H9 (cell line): ENCODE results near the gene CERS1. TPM values are rescaled to one million over a fixed set of nuclear protein-coding genes. Genes with fewer than 3 reads are reported as not detected.

Source experiments
- DNase-seq: peaks from one replicate; pipeline ENCODE4 v3.0.0-alpha.2; 2017
- H2AFZ ChIP-seq: one replicate; pipeline ENCODE4 v1.6.1; 2013; ENCODE audit warnings: mild to moderate bottlenecking, low read length, control low read depth, moderate library complexity
- H2AK5ac ChIP-seq: 2 replicates; pipeline ENCODE4 v1.6.1; 2013; ENCODE audit warnings: low read length, control low read depth, mixed read lengths; ENCODE audit not compliant: insufficient read length
- H2BK120ac ChIP-seq: one replicate; pipeline ENCODE4 v1.6.1; 2013; ENCODE audit warnings: low read depth, mild to moderate bottlenecking, low read length, control low read depth, inconsistent platforms; ENCODE audit not compliant: poor library complexity, severe bottlenecking
- H2BK12ac ChIP-seq: 2 replicates; pipeline ENCODE4 v1.6.1; 2013; ENCODE audit warnings: low read length, control low read depth, mixed read lengths, low read depth; ENCODE audit not compliant: insufficient read length
- H2BK15ac ChIP-seq: 2 replicates; pipeline ENCODE4 v1.6.1; 2013; ENCODE audit warnings: low read depth, low read length, control low read depth
- H2BK20ac ChIP-seq: one replicate; pipeline ENCODE4 v1.6.1; 2013; ENCODE audit warnings: low read depth, mild to moderate bottlenecking, low read length, control low read depth, inconsistent platforms; ENCODE audit not compliant: poor library complexity, severe bottlenecking
- H2BK5ac ChIP-seq: 2 replicates; pipeline ENCODE4 v1.6.1; 2013; ENCODE audit warnings: low read length, control low read depth, mixed read lengths; ENCODE audit not compliant: insufficient read length
- H3K14ac ChIP-seq: 2 replicates; pipeline ENCODE4 v1.6.1; 2013; ENCODE audit warnings: low read length, control low read depth; ENCODE audit not compliant: insufficient read depth
- H3K18ac ChIP-seq: 2 replicates; pipeline ENCODE4 v1.6.1; 2013; ENCODE audit warnings: low read depth, mild to moderate bottlenecking, mixed read lengths, low read length, control low read depth; ENCODE audit not compliant: insufficient read length
- H3K23ac ChIP-seq: 2 replicates; pipeline ENCODE4 v1.6.1; 2013; ENCODE audit warnings: low read length, control low read depth, mixed read lengths, low read depth; ENCODE audit not compliant: insufficient read length
- H3K23me2 ChIP-seq: 2 replicates; pipeline ENCODE4 v1.6.1; 2013; ENCODE audit warnings: low read depth, mild to moderate bottlenecking, mixed read lengths, low read length, control low read depth; ENCODE audit not compliant: insufficient read length, poor library complexity, severe bottlenecking
- H3K27ac ChIP-seq: 2 replicates; pipeline ENCODE4 v1.5.1; 2013; ENCODE audit warnings: low read length, control low read depth, mixed read lengths, low read depth; ENCODE audit not compliant: insufficient read length
- H3K27me3 ChIP-seq: 2 replicates; pipeline ENCODE4 v1.6.1; 2013; ENCODE audit warnings: low read length, control low read depth, inconsistent platforms; ENCODE audit not compliant: insufficient read depth
- H3K4ac ChIP-seq: 2 replicates; pipeline ENCODE4 v1.6.1; 2013; ENCODE audit warnings: low read depth, mild to moderate bottlenecking, control low read depth, inconsistent platforms, low read length, moderate library complexity
- H3K4me1 ChIP-seq: 2 replicates; pipeline ENCODE4 v1.6.1; 2013; ENCODE audit warnings: low read length, control low read depth, inconsistent platforms; ENCODE audit not compliant: insufficient read depth
- H3K4me2 ChIP-seq: 2 replicates; pipeline ENCODE4 v1.6.1; 2013; ENCODE audit warnings: low read length, control low read depth, mixed read lengths; ENCODE audit not compliant: insufficient read length, insufficient read depth
- H3K56ac ChIP-seq: 2 replicates; pipeline ENCODE4 v1.6.1; 2013; ENCODE audit warnings: low read depth, mild to moderate bottlenecking, mixed read lengths, low read length, control low read depth; ENCODE audit not compliant: insufficient read length
- H3K79me1 ChIP-seq: 2 replicates; pipeline ENCODE4 v1.6.1; 2013; ENCODE audit warnings: low read depth, mild to moderate bottlenecking, moderate library complexity, low read length, control low read depth, inconsistent platforms; ENCODE audit not compliant: insufficient read depth, poor library complexity, severe bottlenecking
- H3K79me2 ChIP-seq: 2 replicates; pipeline ENCODE4 v1.6.1; 2013; ENCODE audit warnings: low read length, control low read depth, inconsistent platforms; ENCODE audit not compliant: insufficient read depth
- H3K9ac ChIP-seq: 2 replicates; pipeline ENCODE4 v1.6.1; 2013; ENCODE audit warnings: low read length, control low read depth, mixed read lengths; ENCODE audit not compliant: insufficient read length; ENCODE audit errors: extremely low read depth
- H3K9me3 ChIP-seq: one replicate; pipeline ENCODE4 v1.6.1; 2013; ENCODE audit warnings: low read depth, low read length, inconsistent platforms; ENCODE audit not compliant: control insufficient read depth
- H3T11ph ChIP-seq: one replicate; pipeline ENCODE4 v1.6.1; 2013; ENCODE audit warnings: mild to moderate bottlenecking, low read length, control low read depth, inconsistent platforms
- H4K20me1 ChIP-seq: one replicate; pipeline ENCODE4 v1.6.1; 2013; ENCODE audit not compliant: control insufficient read depth, insufficient read length, insufficient read depth
- H4K5ac ChIP-seq: 2 replicates; pipeline ENCODE4 v1.6.1; 2013; ENCODE audit warnings: low read depth, mild to moderate bottlenecking, mixed read lengths, low read length, control low read depth; ENCODE audit not compliant: insufficient read length
- H4K8ac ChIP-seq: replicated peaks from 2 replicates; pipeline ENCODE4 v1.6.1; 2013; ENCODE audit warnings: low read length, control low read depth, mixed read lengths, low read depth; ENCODE audit not compliant: insufficient read length
- H4K91ac ChIP-seq: 2 replicates; pipeline ENCODE4 v1.6.1; 2013; ENCODE audit warnings: low read depth, mild to moderate bottlenecking, moderate library complexity, mixed read lengths, low read length, control low read depth; ENCODE audit not compliant: insufficient read length
- H3K27ac Mint-ChIP-seq, 3 experiments: 2 replicates in 2 of 3; 3 replicates in 1 of 3; pipeline ENCODE4 v1.8.0; 2020 to 2021; ENCODE audit warnings: mixed read lengths in 3 of 3, mild to moderate bottlenecking in 1 of 3, moderate library complexity in 1 of 3
- H3K27me3 Mint-ChIP-seq: 2 replicates; pipeline ENCODE4 v1.8.0; 2021; ENCODE audit warnings: low read depth, mild to moderate bottlenecking, moderate library complexity, mixed read lengths
- H3K36me3 Mint-ChIP-seq, 3 experiments: 2 replicates in 2 of 3; 3 replicates in 1 of 3; pipeline ENCODE4 v1.8.0; 2020 to 2021; ENCODE audit warnings: low read depth in 3 of 3, mixed read lengths in 3 of 3; ENCODE audit not compliant: insufficient read depth in 1 of 3
- H3K4me1 Mint-ChIP-seq, 2 experiments: 2 replicates each; pipeline ENCODE4 v1.8.0; 2020; ENCODE audit warnings: mixed read lengths in 2 of 2
- H3K4me3 Mint-ChIP-seq, 2 experiments: 2 replicates in 1 of 2; 3 replicates in 1 of 2; pipeline ENCODE4 v1.8.0; 2020 to 2021; ENCODE audit warnings: mild to moderate bottlenecking in 2 of 2, mixed read lengths in 2 of 2, moderate library complexity in 1 of 2
- H3K9me3 Mint-ChIP-seq, 2 experiments: 2 replicates in 1 of 2; 3 replicates in 1 of 2; pipeline ENCODE4 v1.8.0; 2020; ENCODE audit warnings: mild to moderate bottlenecking in 2 of 2, mixed read lengths in 2 of 2, moderate library complexity in 1 of 2
- whole genome bisulfite sequencing: extraction: QIAGEN DNeasy Blood & Tissue Kit; methylation state at CpG from one replicate; pipeline ENCODE4 v1.1.7; 2013; ENCODE audit warnings: missing lambda C conversion rate, low lambda C conversion rate, mixed read lengths; ENCODE audit not compliant: insufficient read length; ENCODE audit errors: extremely low coverage; 5-methylcytosine and 5-hydroxymethylcytosine counted together
- total RNA-seq: library from RNA; stranded (reverse); gene quantifications from 2 replicates; pipeline ENCODE4 v1.2.1, GENCODE V29; 2021
- TF ChIP-seq, protein P1 (sequence below): fragments of 200-600 bp; sonication (generic); conservative IDR thresholded peaks from 3 replicates; pipeline ENCODE4 v1.8.0; 2021; ENCODE audit warnings: antibody characterized with exemption, mild to moderate bottlenecking

CERS1 gene
- total RNA-seq, 1 experiment from 2014 or later: 19.3 TPM

- Mint-ChIP-seq H3K9me3 (no peaks in the 10 kb centered on the region), H3K27ac (peak overlapping the region in 1 of 3 experiments; percentile 31; a peak in 1 of 7 replicates), H3K36me3 (peaks cover 15 to 32% (median 26%) of the 10 kb centered on the region in 3 experiments; a peak in 6 of 7 replicates), H3K27me3 (no peaks in the 10 kb centered on the region), H3K4me3 (no peak overlapping the region), H3K4me1 (peaks cover 0 to 4% of the 10 kb centered on the region in 2 experiments; a peak in 3 of 4 replicates)
- no peaks in the 10 kb centered on the region; the same call in 1 of the 2 replicates for H3K79me2 ChIP-seq
- H3K4ac ChIP-seq: no peak overlapping the region
- no peak overlapping the region for H2BK120ac ChIP-seq
- no peak overlapping the region for H2BK15ac ChIP-seq
- H3K4me2 ChIP-seq: no peak overlapping the region
- no peaks in the 10 kb centered on the region for H4K20me1 ChIP-seq
- no peak overlapping the region for H3K9ac ChIP-seq
- H3K27me3 ChIP-seq: no peaks in the 10 kb centered on the region
- no peak overlapping the region for H4K5ac ChIP-seq
- H2BK5ac ChIP-seq: no peak overlapping the region
- no peaks in the 10 kb centered on the region for H3K23me2 ChIP-seq
- no peaks in the 10 kb centered on the region for H3K79me1 ChIP-seq
- H3K14ac ChIP-seq: no peak overlapping the region
- H2AK5ac ChIP-seq: no peak overlapping the region
- no peak overlapping the region for H2BK12ac ChIP-seq
- H4K91ac ChIP-seq: no peak overlapping the region
- no peak overlapping the region for H3K23ac ChIP-seq
- no peak overlapping the region for H2AFZ ChIP-seq
- no peak overlapping the region for H3K18ac ChIP-seq
- no peak overlapping the region for H3K27ac ChIP-seq
- H2BK20ac ChIP-seq: no peak overlapping the region
- no peak overlapping the region for H4K8ac ChIP-seq
- no peak overlapping the region for H3K56ac ChIP-seq
- TF ChIP-seq, protein P1, sequence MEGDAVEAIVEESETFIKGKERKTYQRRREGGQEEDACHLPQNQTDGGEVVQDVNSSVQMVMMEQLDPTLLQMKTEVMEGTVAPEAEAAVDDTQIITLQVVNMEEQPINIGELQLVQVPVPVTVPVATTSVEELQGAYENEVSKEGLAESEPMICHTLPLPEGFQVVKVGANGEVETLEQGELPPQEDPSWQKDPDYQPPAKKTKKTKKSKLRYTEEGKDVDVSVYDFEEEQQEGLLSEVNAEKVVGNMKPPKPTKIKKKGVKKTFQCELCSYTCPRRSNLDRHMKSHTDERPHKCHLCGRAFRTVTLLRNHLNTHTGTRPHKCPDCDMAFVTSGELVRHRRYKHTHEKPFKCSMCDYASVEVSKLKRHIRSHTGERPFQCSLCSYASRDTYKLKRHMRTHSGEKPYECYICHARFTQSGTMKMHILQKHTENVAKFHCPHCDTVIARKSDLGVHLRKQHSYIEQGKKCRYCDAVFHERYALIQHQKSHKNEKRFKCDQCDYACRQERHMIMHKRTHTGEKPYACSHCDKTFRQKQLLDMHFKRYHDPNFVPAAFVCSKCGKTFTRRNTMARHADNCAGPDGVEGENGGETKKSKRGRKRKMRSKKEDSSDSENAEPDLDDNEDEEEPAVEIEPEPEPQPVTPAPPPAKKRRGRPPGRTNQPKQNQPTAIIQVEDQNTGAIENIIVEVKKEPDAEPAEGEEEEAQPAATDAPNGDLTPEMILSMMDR: no peak
- no CpG with 5 or more reads among the region's 14 CpGs for WGBS
- no peak for DNase-seq
- no peaks in the 10 kb centered on the region for H3K9me3 ChIP-seq
- H3K4me1 ChIP-seq: no peaks in the 10 kb centered on the region
- no peak overlapping the region for H3T11ph ChIP-seq
Observed at GRCh38 chr19:18912933-18913332, 17.0 kb upstream of the CERS1 start.
